WTC11 (cell line): ENCODE measurements around the gene LIN28A. TPM values are rescaled to one million over a fixed set of nuclear protein-coding genes. Genes with fewer than 3 reads are reported as not detected.
A peak's percentile ranks its signal among the peaks of the same experiment; 100 is the strongest.

Source experiments
- ARID4B ChIP-seq: sonication (generic); formaldehyde crosslinking; IDR thresholded peaks from 2 replicates; pipeline ENCODE4 v1.8.0; 2023; ENCODE audit warnings: missing genetic modification reagents, mild to moderate bottlenecking, borderline replicate concordance
- CDX4 ChIP-seq: fragments of 250-450 bp; sonication (Bioruptor Pico); IDR thresholded peaks from 2 replicates; pipeline ENCODE4 v1.9.0; 2021; ENCODE audit warnings: moderate library complexity, mild to moderate bottlenecking, inconsistent platforms, borderline replicate concordance
- CREB1 ChIP-seq: sonication (generic); formaldehyde crosslinking; IDR thresholded peaks from 2 replicates; pipeline ENCODE4 v1.8.0; 2023; ENCODE audit warnings: mild to moderate bottlenecking, missing genetic modification reagents
- E2F1 ChIP-seq: sonication (generic); formaldehyde crosslinking; IDR thresholded peaks from 2 replicates; pipeline ENCODE4 v1.8.0; 2022; ENCODE audit warnings: mild to moderate bottlenecking, missing genetic modification reagents
- ETV6 ChIP-seq: sonication (generic); formaldehyde crosslinking; IDR thresholded peaks from 2 replicates; pipeline ENCODE4 v1.8.1; 2022; ENCODE audit warnings: mild to moderate bottlenecking, missing genetic modification reagents
- HMGXB4 ChIP-seq: sonication (generic); formaldehyde crosslinking; IDR thresholded peaks from 2 replicates; pipeline ENCODE4 v1.8.1; 2023; ENCODE audit warnings: mild to moderate bottlenecking, moderate library complexity, missing genetic modification reagents
- MXD4 ChIP-seq: fragments of 250-450 bp; sonication (Bioruptor Pico); IDR thresholded peaks from 2 replicates; pipeline ENCODE4 v1.8.0; 2021; ENCODE audit warnings: mild to moderate bottlenecking, moderate library complexity, borderline replicate concordance
- MYBL2 ChIP-seq: sonication (generic); formaldehyde crosslinking; IDR thresholded peaks from 2 replicates; pipeline ENCODE4 v1.8.1; 2023; ENCODE audit warnings: mild to moderate bottlenecking, moderate library complexity, missing genetic modification reagents
- NFE2L1 ChIP-seq: sonication (generic); formaldehyde crosslinking; IDR thresholded peaks from 2 replicates; pipeline ENCODE4 v1.8.1; 2023; ENCODE audit warnings: missing genetic modification reagents
- NFYB ChIP-seq: sonication (generic); formaldehyde crosslinking; conservative IDR thresholded peaks from 2 replicates; pipeline ENCODE4 v1.8.0; 2022; ENCODE audit warnings: low read depth, missing genetic modification reagents
- PRDM15 ChIP-seq: sonication (generic); formaldehyde crosslinking; IDR thresholded peaks from 2 replicates; pipeline ENCODE4 v1.8.0; 2022; ENCODE audit warnings: missing genetic modification reagents
- SMAD4 ChIP-seq: sonication (generic); formaldehyde crosslinking; IDR thresholded peaks from 2 replicates; pipeline ENCODE4 v1.8.0; 2022; ENCODE audit warnings: mild to moderate bottlenecking, missing genetic modification reagents
- SP1 ChIP-seq: sonication (generic); formaldehyde crosslinking; conservative IDR thresholded peaks from 2 replicates; pipeline ENCODE4 v1.8.1; 2022; ENCODE audit warnings: missing genetic modification reagents
- STAT6 ChIP-seq: sonication (generic); formaldehyde crosslinking; conservative IDR thresholded peaks from 2 replicates; pipeline ENCODE4 v1.8.1; 2023; ENCODE audit warnings: mild to moderate bottlenecking, low read depth, missing genetic modification reagents, moderate library complexity
- TEAD1 ChIP-seq: sonication (generic); formaldehyde crosslinking; IDR thresholded peaks from 2 replicates; pipeline ENCODE4 v1.8.0; 2022; ENCODE audit warnings: mild to moderate bottlenecking, missing genetic modification reagents
- USF1 ChIP-seq: sonication (generic); formaldehyde crosslinking; IDR thresholded peaks from 2 replicates; pipeline ENCODE4 v1.8.0; 2022; ENCODE audit warnings: mild to moderate bottlenecking, missing genetic modification reagents
- ZNF121 ChIP-seq: sonication (generic); formaldehyde crosslinking; IDR thresholded peaks from 2 replicates; pipeline ENCODE4 v1.8.0; 2023; ENCODE audit warnings: missing genetic modification reagents
- ZNF138 ChIP-seq: sonication (generic); formaldehyde crosslinking; conservative IDR thresholded peaks from 2 replicates; pipeline ENCODE4 v1.8.1; 2022; ENCODE audit warnings: mild to moderate bottlenecking, moderate library complexity, missing genetic modification reagents
- ZNF281 ChIP-seq: sonication (generic); formaldehyde crosslinking; IDR thresholded peaks from 2 replicates; pipeline ENCODE4 v1.8.0; 2023; ENCODE audit warnings: mild to moderate bottlenecking, missing genetic modification reagents
- ZNF317 ChIP-seq: sonication (generic); formaldehyde crosslinking; IDR thresholded peaks from 2 replicates; pipeline ENCODE4 v1.8.1; 2023; ENCODE audit warnings: low read depth, mild to moderate bottlenecking, moderate library complexity, missing genetic modification reagents, borderline replicate concordance
- ZNF416 ChIP-seq: fragments of 250-450 bp; sonication (Bioruptor Pico); IDR thresholded peaks from 2 replicates; pipeline ENCODE4 v1.9.0; 2021; ENCODE audit warnings: mild to moderate bottlenecking, inconsistent platforms
- ZNF671 ChIP-seq: fragments of 250-450 bp; sonication (Bioruptor Pico); IDR thresholded peaks from 2 replicates; pipeline ENCODE4 v1.8.0; 2021; ENCODE audit warnings: mild to moderate bottlenecking
- total RNA-seq: library from RNA; stranded (reverse); gene quantifications from 3 replicates; pipeline ENCODE4 v1.2.3, GENCODE V29; 2021

The LIN28A gene
- total RNA-seq, 1 experiment from 2014 or later: 1,251 TPM

GRCh38 chr1:26408604-26409003 is 2.0 kb upstream of the LIN28A start (continued):
- TF ChIP-seq ZNF281 (CRISPR knock-in tag) (peak; percentile 100), MYBL2 (CRISPR knock-in tag) (peak; percentile 99), CDX4 (CRISPR knock-in tag) (no peak), NFE2L1 (CRISPR knock-in tag) (peak; percentile 100), MXD4 (peak; percentile 86), ZNF416 (CRISPR knock-in tag) (no peak), ZNF138 (peak; percentile 84; the same call in 1 of the 2 replicates), ZNF671 (CRISPR knock-in tag) (peak; percentile 53; the same call in 1 of the 2 replicates), ZNF121 (peak; percentile 87; the same call in 1 of the 2 replicates), ZNF317 (CRISPR knock-in tag) (peak; percentile 91), TEAD1 (CRISPR knock-in tag) (peak; percentile 100), USF1 (CRISPR knock-in tag) (peak; percentile 95), E2F1 (CRISPR knock-in tag) (peak; percentile 99), SMAD4 (CRISPR knock-in tag) (peak; percentile 99), CREB1 (CRISPR knock-in tag) (peak; percentile 99), SP1 (CRISPR knock-in tag) (peak; percentile 94), STAT6 (CRISPR knock-in tag) (peak; percentile 99), HMGXB4 (CRISPR knock-in tag) (peak; percentile 86; the same call in 1 of the 2 replicates), NFYB (peak; percentile 80), ETV6 (CRISPR knock-in tag) (peak; percentile 100), ARID4B (peak; percentile 100), PRDM15 (peak; percentile 85)
